PFSK-1 (cell line): ENCODE measurements around the gene GJD2.

ENCODE experiments used
- FOXP2 ChIP-seq: optimal IDR thresholded peaks from 2 replicates; pipeline ENCODE3; 2011; ENCODE audit warnings: borderline replicate concordance, control low read depth, inconsistent platforms; ENCODE audit not compliant: insufficient read depth; ENCODE audit errors: extremely low read length, extremely low read depth
- POLR2AphosphoS5 ChIP-seq: IDR thresholded peaks from 2 replicates; pipeline ENCODE4 v1.6.1; 2012; ENCODE audit warnings: low read depth, mild to moderate bottlenecking, control low read depth, low read length, moderate library complexity
- REST ChIP-seq, 2 experiments: IDR thresholded peaks; 2 replicates each; pipeline versions ENCODE4 v1.6.1 to v1.8.0; 2011 to 2012; ENCODE audit warnings: low read depth in 2 of 2, low read length in 2 of 2, control low read depth in 1 of 2, inconsistent platforms in 1 of 2, mild to moderate bottlenecking in 1 of 2, moderate library complexity in 1 of 2; ENCODE audit not compliant: insufficient read depth in 1 of 2

- TF ChIP-seq REST (IDR thresholded peaks at IDR 0.05; ENCODE audit: insufficient read depth in 1 of 2, low read depth in 2 of 2, low read length in 2 of 2): no peak
- no peak for TF ChIP-seq FOXP2
- TF ChIP-seq POLR2AphosphoS5: no peak
Observed at GRCh38 chr15:34739346-34739745, 15.5 kb downstream of the GJD2 start.
